HG02870 (cell line): Measurements from ENCODE around the gene ADAM12.

Experiments used
- ATAC-seq: cut with Tn5 transposase; IDR thresholded peaks from one replicate; pipeline ENCODE4 v1.9.1; 2021; ENCODE audit warnings: mild to moderate bottlenecking, moderate library complexity; ENCODE audit not compliant: unreplicated experiment

The ADAM12 gene

DNA sequence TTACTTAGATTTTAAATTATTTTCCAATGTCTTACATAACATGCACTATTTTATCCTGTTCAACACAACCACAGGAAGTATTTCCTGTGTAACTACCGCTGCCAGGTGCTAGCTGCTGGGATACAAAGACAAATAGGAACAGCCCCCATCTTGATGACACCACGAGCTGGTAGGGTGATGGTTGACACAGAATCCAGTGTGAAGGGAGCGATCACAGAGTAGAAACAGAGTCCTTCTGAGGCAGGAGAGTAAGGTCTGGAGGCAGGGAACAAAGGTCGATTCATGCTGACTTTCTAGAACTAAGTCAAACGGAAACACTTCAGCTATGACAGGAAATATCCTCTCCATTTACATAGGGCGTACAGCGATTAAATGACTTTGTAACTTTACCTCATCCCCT lies 232.3 kb downstream of the ADAM12 start:
- no peak for ATAC-seq

DNA sequence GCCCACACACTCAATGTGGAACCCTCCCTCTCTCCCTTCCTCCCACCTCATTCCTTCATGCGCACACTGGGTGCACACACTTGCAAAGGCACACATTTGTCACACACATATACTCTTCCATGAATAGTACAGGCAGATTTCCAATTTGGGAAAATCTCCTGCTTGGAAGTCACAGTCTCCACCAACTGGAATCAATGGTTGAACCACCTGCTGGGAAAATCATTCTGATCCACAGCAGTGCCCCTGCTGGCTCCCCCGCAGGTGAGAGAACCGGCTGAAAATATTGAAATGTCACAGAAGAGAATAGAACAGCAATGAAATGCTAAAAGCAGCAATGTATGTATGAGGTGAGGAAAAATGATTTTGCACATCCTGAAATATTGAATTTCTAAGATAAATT lies 232.7 kb downstream of the ADAM12 start:
- ATAC-seq = no peak

DNA sequence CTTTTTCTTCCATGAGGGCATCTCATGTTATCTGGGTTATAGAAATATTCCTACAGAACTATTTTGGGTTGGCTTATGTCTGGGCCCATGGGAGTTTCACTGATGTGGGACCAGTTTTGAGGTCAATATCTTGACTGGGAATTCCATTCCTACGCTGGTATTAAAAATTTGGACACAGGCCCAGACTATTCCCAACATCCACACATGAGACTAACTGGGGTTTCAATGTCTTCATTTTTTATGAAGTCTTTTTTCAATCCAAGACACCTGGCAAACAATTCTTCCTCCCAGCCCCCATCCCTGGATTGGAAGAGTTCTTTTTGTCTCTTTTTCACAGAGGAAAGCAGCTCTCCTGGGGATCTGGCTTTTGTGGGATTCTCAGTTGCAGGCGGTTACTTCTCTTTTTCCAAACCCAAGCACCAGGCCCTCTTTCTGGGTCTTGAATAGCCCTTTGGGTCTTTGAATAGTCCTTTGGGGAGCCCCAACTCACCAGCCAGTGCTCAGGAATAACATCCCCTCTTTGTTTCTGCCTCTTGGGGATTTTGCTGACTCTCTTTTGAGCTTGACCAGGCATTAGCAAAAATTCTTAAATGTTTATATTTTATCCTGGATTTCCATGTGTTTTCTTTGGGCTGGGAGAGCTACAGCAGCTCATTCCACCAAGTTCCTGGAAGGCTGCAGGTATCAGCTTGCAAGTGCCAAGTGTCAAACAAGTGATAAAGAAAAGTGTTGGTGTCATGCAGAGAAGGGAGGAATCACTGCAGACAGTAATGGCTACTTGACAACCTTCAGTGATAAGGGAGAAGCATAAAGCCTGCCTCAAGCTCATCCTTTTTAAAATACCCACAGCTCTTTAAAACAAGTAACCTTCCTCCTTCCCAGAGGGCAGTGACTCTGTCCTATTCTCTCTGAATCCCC lies 234.3 kb downstream of the ADAM12 start:
- no peak for ATAC-seq

DNA sequence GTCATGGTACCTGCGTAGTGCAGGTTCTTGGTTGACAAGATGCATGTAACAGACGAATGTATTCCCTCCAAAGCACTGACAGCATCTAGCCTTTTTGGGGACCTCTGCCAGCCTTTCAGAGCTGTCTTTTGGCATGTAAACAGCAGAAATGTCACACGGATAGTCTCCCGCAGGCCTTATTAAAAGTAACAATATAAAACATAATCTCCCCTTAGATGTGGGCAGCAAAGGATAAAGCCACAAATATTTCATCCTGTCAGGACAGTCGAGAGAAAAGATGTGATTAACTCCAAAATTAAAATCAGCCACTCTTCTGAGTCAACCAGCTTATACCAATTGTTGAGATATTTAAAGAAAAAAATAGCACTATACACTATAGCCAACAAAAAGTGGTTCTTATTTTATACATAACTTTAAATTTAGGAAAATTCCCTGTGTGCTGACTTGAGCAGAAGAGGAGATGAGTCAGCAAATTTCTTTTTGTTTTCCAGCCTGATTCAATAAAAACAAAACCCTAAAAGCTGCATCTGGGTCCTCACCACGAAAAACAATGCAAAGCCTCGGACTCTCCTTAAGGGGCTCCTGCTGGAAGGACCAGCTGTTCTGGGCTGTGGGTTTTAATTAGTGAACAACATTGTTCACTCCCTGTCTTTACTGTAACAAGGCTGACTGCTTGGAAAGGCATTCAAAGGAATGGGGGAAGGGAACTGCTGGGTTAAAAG lies 240.2 kb downstream of the ADAM12 start:
- ATAC-seq = no peak

DNA sequence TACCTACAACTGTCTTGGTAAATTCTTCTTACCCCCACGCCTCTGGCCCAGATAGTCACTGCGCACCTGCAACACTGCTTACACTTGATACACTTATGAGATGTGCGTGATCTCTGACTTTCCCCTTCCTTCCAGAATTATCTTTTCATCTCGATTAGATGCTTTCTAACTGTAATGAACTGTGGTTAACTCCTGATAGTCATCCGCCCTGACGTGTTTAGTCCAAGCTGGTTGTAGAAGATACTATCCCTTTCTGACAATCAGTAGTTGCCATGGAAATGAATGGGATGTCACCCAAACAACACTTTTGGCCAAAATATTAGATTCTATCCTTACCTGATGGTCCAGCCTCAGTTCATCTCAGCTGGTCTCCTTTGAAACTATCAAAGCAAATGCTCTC lies 241.5 kb downstream of the ADAM12 start:
- no peak for ATAC-seq

DNA sequence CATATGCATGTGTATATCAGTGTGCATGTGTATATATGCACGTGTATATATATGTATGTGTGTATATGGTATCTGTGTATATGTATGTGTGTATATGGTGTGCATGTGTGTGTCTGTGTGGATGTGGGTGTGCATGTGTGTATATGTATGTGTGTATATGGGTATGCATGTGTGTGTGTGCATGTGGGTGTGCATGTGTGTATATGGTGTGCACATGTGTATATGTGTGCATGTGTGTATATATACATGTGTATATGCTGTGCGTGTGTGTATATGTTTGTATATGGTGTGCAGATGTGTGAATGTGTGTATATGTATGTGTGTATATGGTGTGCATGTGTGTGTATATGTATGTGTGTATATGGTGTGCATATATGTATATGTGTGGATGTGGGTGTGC lies 245.2 kb downstream of the ADAM12 start:
- ATAC-seq = no peak

DNA sequence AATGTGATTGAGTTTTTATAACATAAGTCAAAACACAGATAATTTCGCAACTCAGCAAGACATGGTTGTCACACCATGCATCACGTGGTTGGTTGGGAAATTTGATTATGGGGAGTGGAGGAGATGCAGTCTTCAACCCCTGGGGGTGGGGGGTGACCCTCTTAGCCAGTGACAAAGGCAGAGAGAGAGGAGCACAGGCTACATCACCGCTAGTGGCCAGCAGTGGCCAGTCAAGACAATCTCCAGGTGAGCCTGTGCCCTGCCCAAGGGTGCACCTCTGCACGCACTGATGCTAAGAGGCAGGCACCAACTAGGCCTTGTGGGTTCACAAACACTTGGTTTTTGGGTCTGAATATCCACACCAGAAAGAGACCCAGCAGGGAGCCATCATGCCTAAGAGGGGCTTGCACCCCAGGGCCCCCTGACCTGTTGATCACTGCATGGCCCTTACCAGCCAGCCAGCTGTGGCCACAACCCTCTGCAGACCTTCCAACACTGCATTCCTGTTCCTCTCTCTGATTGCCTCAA lies 247.5 kb downstream of the ADAM12 start:
- no peak for ATAC-seq

DNA sequence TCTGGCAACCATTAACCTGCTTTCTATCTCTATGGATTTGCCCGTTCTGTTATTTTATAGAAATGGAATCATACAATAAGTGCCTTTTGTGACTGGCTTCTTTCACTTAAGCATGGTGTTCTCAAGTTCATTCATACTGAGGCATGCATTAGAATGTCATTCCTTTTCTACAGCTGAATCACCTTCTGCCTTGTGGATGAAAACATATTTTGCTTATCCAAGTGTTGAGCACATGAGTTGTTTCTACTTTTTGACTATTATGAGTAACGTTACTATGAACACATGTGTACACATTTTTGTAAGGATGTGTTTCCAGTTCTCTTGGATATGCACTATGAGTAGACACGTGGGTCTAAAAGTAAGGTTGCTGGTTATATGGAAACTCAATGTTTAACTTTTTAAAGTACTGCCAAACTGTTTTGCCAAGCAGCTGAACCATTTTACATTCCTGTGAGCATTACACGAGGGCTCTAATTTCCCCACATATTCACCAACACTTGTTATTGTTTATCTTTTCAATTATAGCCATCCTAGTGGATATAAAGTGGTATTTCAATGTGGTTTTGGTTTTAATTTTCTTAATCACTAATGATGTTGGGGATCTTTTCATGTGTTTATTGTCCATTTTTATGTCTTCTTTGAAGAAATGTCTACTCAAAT lies 250.6 kb downstream of the ADAM12 start:
- ATAC-seq = no peak

DNA sequence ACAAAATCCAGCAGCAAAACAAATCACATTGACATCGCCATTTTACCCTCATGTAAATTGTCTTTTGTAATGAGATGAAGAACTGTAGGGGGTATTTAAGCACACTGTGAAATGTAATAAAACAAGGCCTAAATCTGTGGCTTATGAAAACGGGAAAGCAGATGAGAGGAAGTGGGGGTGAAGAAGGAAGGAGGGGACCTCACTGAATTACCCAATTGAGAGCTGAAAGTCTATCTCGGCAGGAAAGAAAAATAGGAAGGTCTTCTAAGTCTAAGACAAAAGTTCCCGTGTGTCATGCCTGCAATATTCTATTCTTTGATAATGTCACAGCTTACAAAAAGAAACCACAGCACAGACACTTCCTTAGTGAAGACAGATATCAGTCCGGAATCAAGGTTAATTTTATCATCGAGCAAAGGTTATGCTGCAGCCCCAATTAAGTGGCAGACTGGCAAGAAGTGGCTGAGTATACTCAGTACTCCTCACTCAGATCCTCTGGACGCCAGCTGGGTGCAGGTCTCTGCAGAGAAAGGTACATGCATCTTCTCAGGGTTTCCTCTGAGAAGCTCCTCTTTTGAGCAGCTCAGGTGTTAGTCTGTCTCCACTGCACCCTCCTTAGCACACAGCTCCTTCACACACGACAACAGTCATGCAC lies 252.2 kb downstream of the ADAM12 start:
- ATAC-seq = no peak

DNA sequence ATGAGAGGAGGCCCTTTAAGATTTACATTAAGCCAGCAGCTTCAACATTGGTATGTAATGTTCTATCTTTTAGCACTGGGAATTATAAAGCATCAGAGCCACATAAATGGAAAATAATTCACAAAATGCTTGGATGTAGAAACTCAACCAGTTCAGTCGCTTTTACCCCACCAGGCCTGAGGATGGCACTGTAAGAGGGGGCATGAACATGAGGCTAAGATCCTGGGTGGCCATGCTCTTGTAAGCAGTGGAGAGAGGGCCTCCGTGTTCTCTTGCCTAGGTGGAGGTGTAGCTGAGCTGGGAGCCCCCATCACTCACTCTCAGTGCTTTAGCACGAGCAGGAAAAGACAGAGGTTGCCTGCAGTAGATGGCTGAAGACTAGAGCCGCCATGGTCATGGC lies 253.1 kb downstream of the ADAM12 start:
- no peak for ATAC-seq

DNA sequence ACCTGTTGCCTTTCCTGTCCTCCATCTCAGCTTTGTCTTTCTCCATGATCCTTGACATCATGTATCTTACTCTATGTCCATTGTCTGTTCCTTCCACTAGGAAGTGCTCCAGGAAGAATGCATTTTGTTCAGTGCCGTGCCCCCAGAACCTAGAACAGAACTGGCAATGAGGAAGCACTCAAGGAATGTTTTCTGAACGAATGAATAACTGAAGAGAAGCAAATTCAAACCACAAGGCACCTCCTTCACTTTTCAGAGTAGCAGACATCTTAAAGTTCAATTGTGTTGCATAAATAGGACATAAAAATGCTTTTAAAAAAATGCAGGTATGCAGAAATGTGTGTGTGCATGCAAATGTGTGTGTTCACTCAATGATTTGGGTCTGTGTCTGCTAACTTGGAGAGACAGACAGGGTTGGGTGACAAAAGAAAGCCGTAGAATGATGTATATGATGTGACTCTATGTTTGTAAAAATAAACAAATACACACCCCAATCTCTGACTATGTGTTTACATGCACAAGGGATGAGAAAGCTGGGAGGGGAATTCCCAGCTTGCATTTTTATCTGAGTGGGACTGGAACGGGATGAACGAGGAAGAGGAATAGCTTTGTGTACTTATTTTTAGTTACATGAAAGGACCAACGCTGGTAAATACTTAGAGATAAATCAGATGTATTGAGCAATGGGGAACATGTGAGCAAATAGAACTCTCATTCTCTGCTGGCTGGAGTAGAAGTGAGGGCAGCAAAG lies 254.2 kb downstream of the ADAM12 start:
- no peak for ATAC-seq

DNA sequence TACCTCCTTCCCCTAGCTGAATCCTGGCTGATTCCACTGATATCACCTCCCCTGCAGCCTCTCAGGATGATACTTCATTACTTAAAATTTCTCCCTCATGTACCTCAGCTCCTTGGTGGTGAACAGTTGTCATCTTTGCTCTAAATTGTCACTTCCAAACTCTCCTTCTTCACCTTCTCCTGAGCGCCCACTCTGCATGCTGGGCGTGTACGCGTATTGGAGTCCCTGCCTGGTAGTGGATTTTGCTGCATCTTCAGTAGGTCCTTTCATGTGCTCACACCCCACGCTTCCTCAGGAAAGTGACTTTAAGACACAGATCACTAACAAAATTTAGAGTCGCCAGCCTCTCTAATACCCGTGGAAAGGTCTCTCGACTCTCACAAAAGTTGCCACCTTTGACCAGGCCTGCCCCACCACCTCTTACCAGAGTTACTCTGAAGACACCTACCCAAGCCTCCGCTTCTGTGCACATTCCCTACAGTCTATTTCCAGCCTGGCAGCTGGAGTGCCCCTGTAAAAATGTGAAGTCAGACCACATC lies 255.1 kb downstream of the ADAM12 start:
- ATAC-seq = no peak

DNA sequence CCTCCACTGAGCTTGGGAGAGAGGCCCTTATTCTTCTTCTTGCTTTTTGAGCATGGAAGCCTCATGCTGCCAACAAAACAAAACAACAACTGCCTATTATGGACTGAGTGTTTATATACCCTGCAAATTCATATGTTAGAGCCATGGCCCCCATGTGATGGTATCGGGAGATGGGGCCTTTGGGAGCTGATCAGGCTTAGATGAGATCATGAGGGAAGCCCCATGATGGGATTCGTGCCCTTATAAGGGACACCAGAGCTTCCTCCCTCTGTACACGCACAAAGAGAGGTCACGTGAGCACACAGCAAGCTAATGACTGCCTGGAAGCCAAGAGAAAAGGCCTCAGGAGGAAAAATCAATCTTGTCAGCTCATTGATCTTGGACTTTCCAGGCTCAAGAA lies 256.9 kb downstream of the ADAM12 start:
- ATAC-seq = no peak

DNA sequence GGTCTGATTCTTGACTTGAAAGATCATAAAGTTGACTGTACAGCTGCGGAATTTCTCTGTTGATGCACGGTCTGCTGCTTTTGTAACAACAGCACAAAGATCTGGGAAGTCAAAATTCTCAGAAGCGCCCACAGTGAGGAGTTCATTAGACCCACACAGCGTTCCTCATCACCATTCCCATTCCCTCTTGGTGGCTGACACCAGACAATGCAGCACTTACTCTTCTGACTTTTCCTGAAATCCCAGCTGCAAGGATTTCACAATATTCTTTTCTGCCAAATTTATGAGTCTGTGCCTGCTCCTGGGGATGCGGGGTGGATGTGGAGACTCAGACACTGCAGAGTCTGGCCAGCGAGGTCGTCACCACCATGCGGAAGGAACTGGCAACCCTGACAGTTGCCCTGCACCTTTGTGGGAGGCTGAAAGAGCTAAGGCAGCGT lies 258.0 kb downstream of the ADAM12 start:
- ATAC-seq = no peak

DNA sequence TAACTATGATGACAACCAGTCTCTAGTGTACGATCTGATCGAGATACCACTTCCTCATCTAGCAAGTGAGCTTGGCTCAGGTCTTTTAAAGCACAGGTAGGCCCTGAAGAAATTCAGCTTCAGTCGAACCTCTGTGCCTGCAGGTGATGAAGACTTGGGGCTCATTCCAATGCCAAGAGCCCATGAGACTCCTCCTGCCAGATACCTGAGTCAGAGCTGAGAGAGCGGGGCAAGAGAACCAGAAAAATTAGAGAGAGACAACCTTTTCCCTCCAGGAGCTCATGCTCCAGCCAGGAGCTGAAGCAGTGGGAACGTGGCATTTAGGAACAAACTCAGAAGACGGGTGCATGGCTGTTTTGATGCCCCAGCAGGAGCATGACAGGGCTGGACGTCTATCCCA lies 259.3 kb downstream of the ADAM12 start:
- ATAC-seq = no peak

DNA sequence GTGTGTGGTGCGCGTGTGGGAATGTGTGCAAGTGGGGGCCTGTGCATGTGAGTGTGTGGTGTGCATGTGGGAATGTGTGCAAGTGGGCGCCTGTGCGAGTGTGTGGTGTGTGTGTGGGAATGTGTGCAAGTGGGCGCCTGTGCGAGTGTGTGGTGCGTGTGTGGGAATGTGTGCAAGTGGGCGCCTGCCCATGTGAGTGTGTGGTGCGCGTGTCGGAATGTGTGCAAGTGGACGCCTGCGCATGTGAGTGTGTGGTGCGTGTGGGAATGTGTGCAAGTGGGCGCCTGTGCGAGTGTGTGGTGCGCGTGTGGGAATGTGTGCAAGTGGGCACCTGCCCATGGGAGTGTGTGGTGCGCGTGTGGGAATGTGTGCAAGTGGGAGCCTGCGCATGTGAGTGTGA lies 259.7 kb downstream of the ADAM12 start:
- no peak for ATAC-seq

DNA sequence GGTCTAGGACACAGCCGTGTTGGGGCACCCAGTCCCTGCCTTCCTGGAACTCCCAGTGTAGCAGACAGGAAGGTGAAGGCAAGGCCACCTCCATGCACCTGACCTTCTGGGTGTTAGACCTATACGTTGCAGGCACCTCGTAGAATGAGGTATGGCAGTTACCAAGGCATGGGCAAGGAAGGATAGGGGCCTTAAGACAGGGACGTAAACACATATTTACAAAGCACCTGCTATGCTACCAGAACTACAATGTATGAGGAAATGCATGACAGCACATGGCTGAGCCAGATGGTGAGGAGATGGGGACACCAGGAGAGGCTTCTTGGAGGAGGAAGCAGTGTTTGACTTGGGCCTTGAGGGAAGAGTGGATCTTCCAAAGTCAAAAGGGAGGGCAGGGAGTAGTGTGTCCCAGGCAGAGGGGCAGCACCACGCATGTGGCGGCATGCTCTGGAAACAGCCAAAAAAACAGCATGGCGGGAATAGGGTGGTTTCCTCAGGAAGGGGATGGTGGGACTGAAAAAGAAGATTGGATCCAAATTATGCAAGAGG lies 260.7 kb downstream of the ADAM12 start:
- ATAC-seq = no peak

DNA sequence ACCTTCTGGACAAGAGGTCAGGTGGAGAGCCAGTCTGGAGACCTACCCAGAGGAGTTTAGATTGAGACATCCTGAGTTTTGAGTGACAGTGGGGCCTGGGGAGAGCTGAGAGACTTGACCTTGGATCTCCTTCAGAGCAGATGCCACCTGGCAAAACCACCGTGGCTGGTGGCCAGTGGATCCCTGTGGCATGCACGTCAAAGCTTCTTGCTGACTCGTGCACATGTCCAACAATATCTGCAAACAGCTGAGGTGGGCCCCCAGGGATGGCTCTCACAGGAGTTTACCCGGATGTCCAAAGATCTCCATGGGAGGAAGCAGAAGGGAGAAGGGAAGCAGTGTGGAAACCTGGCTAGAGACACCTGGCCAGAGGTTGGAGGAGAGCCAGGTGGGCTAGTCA lies 261.4 kb downstream of the ADAM12 start:
- ATAC-seq = no peak

DNA sequence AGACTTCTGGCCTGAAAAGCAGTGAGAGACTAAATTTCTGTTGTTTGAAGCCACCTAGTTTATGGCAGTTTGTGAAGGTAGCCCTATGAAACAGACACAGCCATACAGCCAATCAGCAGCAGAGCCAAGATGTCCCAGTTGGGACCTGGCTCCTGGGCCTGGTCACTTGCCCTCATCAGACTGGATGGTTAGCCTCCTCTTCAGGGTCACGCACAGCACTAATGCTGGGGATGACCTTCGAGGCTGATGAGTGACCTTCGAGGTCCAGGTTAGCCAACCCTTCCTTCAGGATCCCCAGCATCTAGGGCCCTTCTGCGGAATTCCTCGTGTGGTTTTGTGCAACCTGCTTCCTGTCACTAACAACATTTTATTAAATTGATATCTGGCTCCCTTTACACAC lies 262.3 kb downstream of the ADAM12 start:
- no peak for ATAC-seq
